ENCODE measurements around the gene MBTPS1. TPM values are rescaled to one million over a fixed set of nuclear protein-coding genes. Genes with fewer than 3 reads are reported as not detected.
A peak's percentile ranks its signal among the peaks of the same experiment; 100 is the strongest.

Gene MBTPS1
- polyA plus RNA-seq, 3 donors = 26.4 to 73.8 (median 28.0) TPM

GRCh38 chr16:84043486-84044117 is 73.1 kb downstream of the MBTPS1 start:
- Histone ChIP-seq H3K9me3 (replicated peaks in 1 of 2; ENCODE audit: control insufficient read depth in 1 of 2, insufficient read depth in 1 of 2, low read length in 2 of 2) (no peaks in the 10 kb centered on the region), H3K36me3 (replicated peaks in 1 of 2; ENCODE audit: control insufficient read depth in 1 of 2, insufficient read depth in 2 of 2, low read length in 2 of 2) (peaks cover 0 to 5% of the 10 kb centered on the region in 2 donors), H3K79me2 (ENCODE audit: insufficient read depth, low read length) (no peaks in the 10 kb centered on the region), H3K4me1 (ENCODE audit: control insufficient read depth in 1 of 2, insufficient read depth in 2 of 2, low read length in 2 of 2) (no peaks in the 10 kb centered on the region), H3K4me2 (replicated peaks; ENCODE audit: extremely low read depth, low read length, poor library complexity, severe bottlenecking) (no peak overlapping the region), H2AFZ (ENCODE audit: insufficient read depth, low read depth, low read length, poor library complexity, severe bottlenecking) (no peak overlapping the region), H3K27ac (ENCODE audit: low read depth in 1 of 2, low read length in 2 of 2) (no peak overlapping the region), H3K9ac (ENCODE audit: insufficient read depth, low read length, poor library complexity, severe bottlenecking) (no peak overlapping the region), H4K20me1 (ENCODE audit: insufficient read depth, low read length) (peaks cover 4% of the 10 kb centered on the region), H3K4me3 (replicated peaks in 1 of 3; ENCODE audit: low read depth in 2 of 3, low read length in 3 of 3) (no peak overlapping the region), H3K27me3 (ENCODE audit: control insufficient read depth in 2 of 2, insufficient read depth in 2 of 2, low read length in 2 of 2) (peaks cover 0 to 44% of the 10 kb centered on the region in 2 donors)
- no peaks in the 10 kb centered on the region for H3K4me1 Mint-ChIP-seq
- intact Hi-C loops (cut with micrococcal nuclease) = no loop called here
- peaks cover 0 to 3% (median 0%) of the 10 kb centered on the region in 7 donors for H3K9me3 Mint-ChIP-seq
- H3K27me3 Mint-ChIP-seq (ENCODE audit: low read depth in 3 of 3) = peaks cover 48 to 61% (median 53%) of the 10 kb centered on the region in 3 donors
- peak overlapping the region in 1 of 2 donors; percentile 35 for H3K4me3 Mint-ChIP-seq
- peaks cover 3 to 7% of the 10 kb centered on the region in 2 donors for H3K36me3 Mint-ChIP-seq
- TF ChIP-seq CTCF (IDR thresholded peaks at IDR 0.05) = no peak
- DNase-seq = no peak
- WGBS (ENCODE audit: insufficient coverage) = 53% methylated on average over 17 of the region's 18 CpGs
- no peak overlapping the region for H3K27ac Mint-ChIP-seq

DNA sequence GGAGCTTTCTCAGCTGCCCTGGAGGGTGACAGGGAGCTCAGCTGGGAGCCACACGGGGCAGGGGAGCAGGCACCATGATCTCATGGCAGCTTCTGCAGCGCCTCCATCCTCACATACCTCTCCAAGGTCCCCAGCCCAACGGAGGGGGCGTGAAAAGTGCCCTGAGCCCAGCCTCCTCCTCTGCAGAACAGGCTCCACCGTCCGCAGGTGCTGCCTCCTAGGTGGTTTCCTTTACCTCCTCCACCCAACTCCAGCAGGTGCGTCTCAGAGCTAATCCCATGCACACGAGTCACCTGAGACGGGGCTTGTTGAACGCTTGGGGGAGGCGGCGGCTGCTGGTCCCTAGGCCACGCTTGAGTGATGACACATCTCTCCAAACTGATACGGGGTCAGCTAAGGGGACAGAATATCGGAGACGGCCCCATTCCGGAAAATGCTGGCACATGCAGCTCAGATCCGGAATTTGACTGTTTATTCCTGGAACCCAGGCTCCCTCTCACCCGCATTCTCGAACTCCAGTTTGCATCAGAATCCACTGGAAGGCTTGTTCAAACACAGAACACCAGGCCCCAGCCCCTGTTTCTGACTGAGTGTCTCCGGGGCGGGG is 73.8 kb downstream of the MBTPS1 start:
- peak overlapping the region in 1 of 2 donors; percentile 35 for H3K4me3 Mint-ChIP-seq
- Histone ChIP-seq H3K36me3 (replicated peaks in 1 of 2; ENCODE audit: control insufficient read depth in 1 of 2, insufficient read depth in 2 of 2, low read length in 2 of 2) (no peaks in the 10 kb centered on the region), H3K9me3 (replicated peaks in 1 of 2; ENCODE audit: control insufficient read depth in 1 of 2, insufficient read depth in 1 of 2, low read length in 2 of 2) (no peaks in the 10 kb centered on the region), H3K27me3 (ENCODE audit: control insufficient read depth in 2 of 2, insufficient read depth in 2 of 2, low read length in 2 of 2) (peaks cover 0 to 47% of the 10 kb centered on the region in 2 donors), H3K9ac (ENCODE audit: insufficient read depth, low read length, poor library complexity, severe bottlenecking) (no peak overlapping the region), H3K79me2 (ENCODE audit: insufficient read depth, low read length) (no peaks in the 10 kb centered on the region), H2AFZ (ENCODE audit: insufficient read depth, low read depth, low read length, poor library complexity, severe bottlenecking) (no peak overlapping the region), H3K4me3 (replicated peaks in 1 of 3; ENCODE audit: low read depth in 2 of 3, low read length in 3 of 3) (no peak overlapping the region), H3K4me1 (ENCODE audit: control insufficient read depth in 1 of 2, insufficient read depth in 2 of 2, low read length in 2 of 2) (no peaks in the 10 kb centered on the region), H4K20me1 (ENCODE audit: insufficient read depth, low read length) (peaks cover 4% of the 10 kb centered on the region), H3K27ac (ENCODE audit: low read depth in 1 of 2, low read length in 2 of 2) (no peak overlapping the region), H3K4me2 (replicated peaks; ENCODE audit: extremely low read depth, low read length, poor library complexity, severe bottlenecking) (no peak overlapping the region)
- TF ChIP-seq CTCF (IDR thresholded peaks at IDR 0.05) = no peak
- H3K27me3 Mint-ChIP-seq (ENCODE audit: low read depth in 3 of 3) = peaks cover 51 to 67% (median 57%) of the 10 kb centered on the region in 3 donors
- 66% methylated on average over 19 of the region's 22 CpGs for WGBS (ENCODE audit: insufficient coverage)
- no peaks in the 10 kb centered on the region for H3K4me1 Mint-ChIP-seq
- no peak for DNase-seq
- peaks cover 0 to 5% (median 0%) of the 10 kb centered on the region in 7 donors for H3K9me3 Mint-ChIP-seq
- no peak overlapping the region for H3K27ac Mint-ChIP-seq
- intact Hi-C loops (cut with micrococcal nuclease) = no loop called here
- peaks cover 0 to 7% of the 10 kb centered on the region in 2 donors for H3K36me3 Mint-ChIP-seq

Measured in CD14-positive monocyte (primary cell).